A549 (cell line): ENCODE data around the gene NEK8. TPM values are rescaled to one million over a fixed set of nuclear protein-coding genes. Genes with fewer than 3 reads are reported as not detected.

Experiments
- ATAC-seq, 2 experiments: fragments of 200-7000 bp in 1 of 2; fragments of >200 bp in 1 of 2; cut with Nextera tagmentation in 1 of 2; cut with Tn5 transposase in 1 of 2; 3 replicates each; pipeline versions ENCODE4 v1.8.0 to v1.9.1; 2018 to 2020; ENCODE audit warnings: mild to moderate bottlenecking in 1 of 2, moderate library complexity in 1 of 2
- CTCF ChIA-PET: fragments of 300-600 bp; sonication (Branson Sonifier 250); formaldehyde crosslinking; extraction: SDS; loops from one replicate; lab custom pipeline; 2021; ENCODE audit warnings: antibody characterized with exemption, inconsistent platforms; lab: Yijun Ruan, JAX
- POLR2A ChIA-PET: fragments of 350-600 bp; formaldehyde crosslinking; extraction: SDS; loops from one replicate; lab custom pipeline; 2021; ENCODE audit warnings: antibody characterized with exemption, inconsistent platforms; lab: Yijun Ruan, JAX
- DNase-seq, 2 experiments: peaks; one replicate each; pipeline versions ENCODE4 v3.0.0 to v3.0.0-alpha.2; 2011 to 2016; ENCODE audit warnings: low read depth in 1 of 2, low spot score in 1 of 2
- FAIRE-seq: peaks from 2 replicates; lab custom pipeline; 2011; peaks lifted over from hg19 to GRCh38; lab: Jason Lieb, UNC
- H3K27ac ChIP-seq, 2 experiments: fragments of >200 bp; sonication (Bioruptor Twin); formaldehyde crosslinking; 3 replicates each; pipeline ENCODE4 v1.5.1; 2016 to 2017
- H3K4me1 ChIP-seq: fragments of >200 bp; sonication (Bioruptor Twin); formaldehyde crosslinking; 3 replicates; pipeline ENCODE4 v1.6.1; 2016
- H3K4me2 ChIP-seq: fragments of >200 bp; sonication (Bioruptor Twin); formaldehyde crosslinking; 3 replicates; pipeline ENCODE4 v1.6.1; 2016
- H3K4me3 ChIP-seq: fragments of >200 bp; sonication (Bioruptor Twin); formaldehyde crosslinking; 3 replicates; pipeline ENCODE4 v1.5.1; 2016
- H3K9me3 ChIP-seq: fragments of >200 bp; sonication (Bioruptor Twin); formaldehyde crosslinking; 3 replicates; pipeline ENCODE4 v1.6.1; 2016
- BHLHE40 ChIP-seq: IDR thresholded peaks from 2 replicates; pipeline ENCODE4 v1.6.1; 2012; ENCODE audit warnings: low read depth, low read length, inconsistent platforms
- CHD2 ChIP-seq: fragments of 150-350 bp; IDR thresholded peaks from 2 replicates; pipeline ENCODE4 v1.6.1; 2014; ENCODE audit warnings: low read length; ENCODE audit not compliant: partially characterized antibody
- CHD4 ChIP-seq: fragments of 200-600 bp; sonication (generic); IDR thresholded peaks from 2 replicates; pipeline ENCODE4 v1.6.1; 2016; ENCODE audit warnings: antibody characterized with exemption, mild to moderate bottlenecking, borderline replicate concordance
- EHF ChIP-seq: fragments of 250-450 bp; sonication (Bioruptor Pico); IDR thresholded peaks from 2 replicates; pipeline ENCODE4 v1.5.0; 2020; ENCODE audit warnings: mild to moderate bottlenecking
- ELK1 ChIP-seq: fragments of 150-350 bp; IDR thresholded peaks from 2 replicates; pipeline ENCODE4 v1.6.1; 2014; ENCODE audit warnings: low read depth, mild to moderate bottlenecking, low read length
- FOSB ChIP-seq: fragments of 250-450 bp; sonication (Bioruptor Pico); IDR thresholded peaks from 2 replicates; pipeline ENCODE4 v1.5.0; 2020; ENCODE audit warnings: mild to moderate bottlenecking, moderate library complexity
- FOSL2 ChIP-seq, 2 experiments: fragments of 450-650 bp in 1 of 2; fragments of >200 bp in 1 of 2; sonication (Bioruptor Twin) in 1 of 2; formaldehyde crosslinking; IDR thresholded peaks; 2 replicates each; pipeline versions ENCODE4 v1.5.0 to v1.6.1; 2016 to 2020; ENCODE audit warnings: mild to moderate bottlenecking in 1 of 2, moderate library complexity in 1 of 2
- GATA3 ChIP-seq: IDR thresholded peaks from 2 replicates; pipeline ENCODE4 v1.6.1; 2012; ENCODE audit warnings: borderline replicate concordance
- HEYL ChIP-seq: fragments of 250-450 bp; sonication (Bioruptor Pico); IDR thresholded peaks from 2 replicates; pipeline ENCODE4 v1.8.0; 2021; ENCODE audit warnings: mild to moderate bottlenecking, moderate library complexity
- HOXA7 ChIP-seq: fragments of 250-450 bp; sonication (Bioruptor Pico); IDR thresholded peaks from 2 replicates; pipeline ENCODE4 v1.5.0; 2020; ENCODE audit warnings: mild to moderate bottlenecking, moderate library complexity
- HOXB13 ChIP-seq: fragments of 250-450 bp; sonication (Bioruptor Pico); IDR thresholded peaks from 2 replicates; pipeline ENCODE4 v1.5.0; 2020; ENCODE audit warnings: low read depth, mild to moderate bottlenecking, moderate library complexity
- HOXB5 ChIP-seq: fragments of 250-450 bp; sonication (Bioruptor Pico); IDR thresholded peaks from 2 replicates; pipeline ENCODE4 v1.5.0; 2020; ENCODE audit warnings: mild to moderate bottlenecking, moderate library complexity
- JUN ChIP-seq, 2 experiments: fragments of >200 bp; sonication (Bioruptor Twin); formaldehyde crosslinking; IDR thresholded peaks; 2 replicates in 1 of 2; 3 replicates in 1 of 2; pipeline ENCODE4 v1.6.1; 2016 to 2017
- JUNB ChIP-seq: fragments of >200 bp; sonication (Bioruptor Twin); formaldehyde crosslinking; IDR thresholded peaks from 2 replicates; pipeline ENCODE4 v1.6.1; 2016
- MAFK ChIP-seq: fragments of 450-650 bp; IDR thresholded peaks from 2 replicates; pipeline ENCODE4 v1.6.1; 2014; ENCODE audit not compliant: partially characterized antibody
- MAX ChIP-seq: IDR thresholded peaks from 2 replicates; pipeline ENCODE4 v1.6.1; 2012
- NFE2L2 ChIP-seq: fragments of 150-350 bp; conservative IDR thresholded peaks from 2 replicates; pipeline ENCODE4 v1.6.1; 2014; ENCODE audit warnings: low read length
- NR3C1 ChIP-seq: fragments of >200 bp; sonication (Bioruptor Twin); formaldehyde crosslinking; IDR thresholded peaks from 3 replicates; pipeline ENCODE4 v1.6.1; 2017
- POLR2A ChIP-seq: IDR thresholded peaks from 2 replicates; pipeline ENCODE4 v1.6.1; 2012; ENCODE audit warnings: mild to moderate bottlenecking, low read length
- POLR2AphosphoS2 ChIP-seq: conservative IDR thresholded peaks from 2 replicates; pipeline ENCODE4 v1.6.1; 2012; ENCODE audit warnings: low read length, improper control_type of control experiment, inconsistent platforms
- RAD21 ChIP-seq, 2 experiments: fragments of >200 bp in 1 of 2; sonication (Bioruptor Twin) in 1 of 2; formaldehyde crosslinking in 1 of 2; IDR thresholded peaks in 1 of 2; conservative IDR thresholded peaks in 1 of 2; 2 replicates in 1 of 2; 3 replicates in 1 of 2; pipeline ENCODE4 v1.6.1; 2012 to 2018; ENCODE audit warnings: inconsistent platforms in 1 of 2
- RARB ChIP-seq: fragments of 250-450 bp; sonication (Bioruptor Pico); IDR thresholded peaks from 2 replicates; pipeline ENCODE4 v1.8.0; 2021; ENCODE audit warnings: mild to moderate bottlenecking, moderate library complexity
- RCOR1 ChIP-seq: fragments of 150-350 bp; IDR thresholded peaks from 2 replicates; pipeline ENCODE4 v1.6.1; 2014; ENCODE audit warnings: antibody characterized with exemption, low read length, low read depth
- SREBF2 ChIP-seq: fragments of 450-650 bp; IDR thresholded peaks from 2 replicates; pipeline ENCODE4 v1.6.1; 2014; ENCODE audit warnings: mild to moderate bottlenecking, moderate library complexity
- TFCP2L1 ChIP-seq: fragments of 250-450 bp; sonication (Bioruptor Pico); IDR thresholded peaks from 2 replicates; pipeline ENCODE4 v1.5.0; 2021; ENCODE audit warnings: mild to moderate bottlenecking
- TP53 ChIP-seq: fragments of 250-450 bp; sonication (Bioruptor Pico); IDR thresholded peaks from 2 replicates; pipeline ENCODE4 v1.5.0; 2021; ENCODE audit warnings: mild to moderate bottlenecking, moderate library complexity
- ZNF302 ChIP-seq: fragments of 250-450 bp; sonication (Bioruptor Pico); IDR thresholded peaks from 2 replicates; pipeline ENCODE4 v1.9.0; 2021; ENCODE audit warnings: inconsistent platforms, mild to moderate bottlenecking, moderate library complexity
- WGBS: methylation state at CpG from one replicate; pipeline ENCODE4 v1.1.6; 2017; ENCODE audit errors: missing lambda C conversion rate; 5-methylcytosine and 5-hydroxymethylcytosine counted together
- polyA plus RNA-seq, 4 experiments: library from polyadenylated mRNA; depleted of rRNA in 3 of 4; stranded (reverse); fragments of >200 nt; fragmentation: RNase III in 1 of 4; extraction: RNeasy Plus Mini Kit Qiagen cat#74134 plus additional on column Dnase treatment in 1 of 4; gene quantifications; 2 replicates in 3 of 4; 3 replicates in 1 of 4; pipeline ENCODE4 v1.2.3, GENCODE V29; 2011 to 2017
- TF ChIP-seq, protein P1 (sequence below): fragments of 450-650 bp; IDR thresholded peaks from 2 replicates; pipeline ENCODE4 v1.6.1; 2014; ENCODE audit warnings: antibody characterized with exemption
- TF ChIP-seq, protein P2 (sequence below): fragments of 200-600 bp; sonication (generic); IDR thresholded peaks from 2 replicates; pipeline ENCODE4 v1.6.1; 2016; ENCODE audit warnings: antibody characterized with exemption, mild to moderate bottlenecking, moderate library complexity
- TF ChIP-seq, protein P3 (sequence below): IDR thresholded peaks from 2 replicates; pipeline ENCODE4 v1.6.1; 2012

The NEK8 gene
- polyA plus RNA-seq, 2 of the 4 experiments (the other 2 are of a cell fraction) = 5.1 to 5.3 TPM

GRCh38 chr17:28724500-28725165 is 4.0 kb upstream of the NEK8 start:
- FAIRE-seq = no peak
- POLR2A ChIA-PET = interaction anchor here (0.6 to 5.3 kb wide), 8 partner anchors 9 to 568 kb away, joined by 3 to 369 read pairs (median 4); partner anchors contain the start of genes BLTP2, PHF12, PROCA1 and TRAF4

GRCh38 chr17:28725166-28725659 is 3.4 kb upstream of the NEK8 start:
- POLR2A ChIA-PET = interaction anchor here (0.6 to 5.3 kb wide), 9 partner anchors 10 to 567 kb away, joined by 3 to 369 read pairs (median 5); partner anchors contain the start of genes BLTP2, PHF12, PROCA1 and TRAF4
- FAIRE-seq = no peak
- peak; percentile 16 to 18 for ATAC-seq
- CTCF ChIA-PET = interaction anchor here (1.0 to 17.5 kb wide), 11 partner anchors 10 to 390 kb away, joined by 3 to 977 read pairs (median 31); partner anchors contain the start of genes DHRS13, FLOT2, PHF12 and PROCA1
- Histone ChIP-seq H3K27ac (peak overlapping the region; percentile 94 to 98), H3K9me3 (no peaks in the 10 kb centered on the region), H3K4me1 (peaks cover 47% of the 10 kb centered on the region), H3K4me2 (peak overlapping the region; percentile 92), H3K4me3 (peak overlapping the region; percentile 63)
- 4% methylated on average over 18 of the region's 20 CpGs for WGBS
- peak; percentile 74 to 88 for DNase-seq
- TF ChIP-seq HOXB5 (CRISPR knock-in tag) = no peak
- TF ChIP-seq BHLHE40 = no peak
- peak; percentile 27 to 84; a peak in 4 of 5 replicates for TF ChIP-seq JUN (IDR thresholded peaks at IDR 0.05)
- no peak for TF ChIP-seq FOSL2 (IDR thresholded peaks at IDR 0.05)
- TF ChIP-seq FOSL2 (CRISPR knock-in tag; IDR thresholded peaks at IDR 0.05) = peak; percentile 37; the same call in 1 of the 2 replicates
- TF ChIP-seq NR3C1 = no peak
- TF ChIP-seq TP53 (CRISPR knock-in tag) = no peak; the same call in 1 of the 2 replicates
- TF ChIP-seq HEYL (CRISPR knock-in tag) = no peak
- no peak for TF ChIP-seq MAX
- no peak; a peak in 1 of 5 replicates for TF ChIP-seq RAD21 (conservative IDR thresholded peaks at IDR 0.05 in 1 of 2, IDR thresholded peaks at IDR 0.05 in 1 of 2)
- TF ChIP-seq JUNB = no peak
- no peak for TF ChIP-seq ZNF302 (CRISPR knock-in tag)
- no peak; the same call in 1 of the 2 replicates for TF ChIP-seq GATA3
- TF ChIP-seq, protein P1, sequence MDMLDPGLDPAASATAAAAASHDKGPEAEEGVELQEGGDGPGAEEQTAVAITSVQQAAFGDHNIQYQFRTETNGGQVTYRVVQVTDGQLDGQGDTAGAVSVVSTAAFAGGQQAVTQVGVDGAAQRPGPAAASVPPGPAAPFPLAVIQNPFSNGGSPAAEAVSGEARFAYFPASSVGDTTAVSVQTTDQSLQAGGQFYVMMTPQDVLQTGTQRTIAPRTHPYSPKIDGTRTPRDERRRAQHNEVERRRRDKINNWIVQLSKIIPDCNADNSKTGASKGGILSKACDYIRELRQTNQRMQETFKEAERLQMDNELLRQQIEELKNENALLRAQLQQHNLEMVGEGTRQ = no peak
- TF ChIP-seq EHF = no peak
- TF ChIP-seq NFE2L2 = no peak
- TF ChIP-seq RARB (CRISPR knock-in tag) = peak; percentile 89
- no peak for TF ChIP-seq RCOR1
- peak; percentile 56 for TF ChIP-seq POLR2A
- TF ChIP-seq, protein P2, sequence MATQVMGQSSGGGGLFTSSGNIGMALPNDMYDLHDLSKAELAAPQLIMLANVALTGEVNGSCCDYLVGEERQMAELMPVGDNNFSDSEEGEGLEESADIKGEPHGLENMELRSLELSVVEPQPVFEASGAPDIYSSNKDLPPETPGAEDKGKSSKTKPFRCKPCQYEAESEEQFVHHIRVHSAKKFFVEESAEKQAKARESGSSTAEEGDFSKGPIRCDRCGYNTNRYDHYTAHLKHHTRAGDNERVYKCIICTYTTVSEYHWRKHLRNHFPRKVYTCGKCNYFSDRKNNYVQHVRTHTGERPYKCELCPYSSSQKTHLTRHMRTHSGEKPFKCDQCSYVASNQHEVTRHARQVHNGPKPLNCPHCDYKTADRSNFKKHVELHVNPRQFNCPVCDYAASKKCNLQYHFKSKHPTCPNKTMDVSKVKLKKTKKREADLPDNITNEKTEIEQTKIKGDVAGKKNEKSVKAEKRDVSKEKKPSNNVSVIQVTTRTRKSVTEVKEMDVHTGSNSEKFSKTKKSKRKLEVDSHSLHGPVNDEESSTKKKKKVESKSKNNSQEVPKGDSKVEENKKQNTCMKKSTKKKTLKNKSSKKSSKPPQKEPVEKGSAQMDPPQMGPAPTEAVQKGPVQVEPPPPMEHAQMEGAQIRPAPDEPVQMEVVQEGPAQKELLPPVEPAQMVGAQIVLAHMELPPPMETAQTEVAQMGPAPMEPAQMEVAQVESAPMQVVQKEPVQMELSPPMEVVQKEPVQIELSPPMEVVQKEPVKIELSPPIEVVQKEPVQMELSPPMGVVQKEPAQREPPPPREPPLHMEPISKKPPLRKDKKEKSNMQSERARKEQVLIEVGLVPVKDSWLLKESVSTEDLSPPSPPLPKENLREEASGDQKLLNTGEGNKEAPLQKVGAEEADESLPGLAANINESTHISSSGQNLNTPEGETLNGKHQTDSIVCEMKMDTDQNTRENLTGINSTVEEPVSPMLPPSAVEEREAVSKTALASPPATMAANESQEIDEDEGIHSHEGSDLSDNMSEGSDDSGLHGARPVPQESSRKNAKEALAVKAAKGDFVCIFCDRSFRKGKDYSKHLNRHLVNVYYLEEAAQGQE = no peak
- TF ChIP-seq, protein P3, sequence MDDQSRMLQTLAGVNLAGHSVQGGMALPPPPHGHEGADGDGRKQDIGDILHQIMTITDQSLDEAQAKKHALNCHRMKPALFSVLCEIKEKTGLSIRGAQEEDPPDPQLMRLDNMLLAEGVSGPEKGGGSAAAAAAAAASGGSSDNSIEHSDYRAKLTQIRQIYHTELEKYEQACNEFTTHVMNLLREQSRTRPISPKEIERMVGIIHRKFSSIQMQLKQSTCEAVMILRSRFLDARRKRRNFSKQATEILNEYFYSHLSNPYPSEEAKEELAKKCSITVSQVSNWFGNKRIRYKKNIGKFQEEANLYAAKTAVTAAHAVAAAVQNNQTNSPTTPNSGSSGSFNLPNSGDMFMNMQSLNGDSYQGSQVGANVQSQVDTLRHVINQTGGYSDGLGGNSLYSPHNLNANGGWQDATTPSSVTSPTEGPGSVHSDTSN = peak; percentile 65
- TF ChIP-seq MAFK = no peak
- peak; percentile 84; the same call in 1 of the 2 replicates for TF ChIP-seq FOSB (CRISPR knock-in tag)

More at GRCh38 chr17:28724500-28725165, 4.0 kb upstream of the NEK8 start:
- peak overlapping the region; percentile 63 for H3K4me3 ChIP-seq
- DNase-seq (peak in 1 of 2 experiments; percentile 47), ATAC-seq (no peak)
- peak overlapping the region; percentile 92 for H3K4me2 ChIP-seq
- 67% methylated on average over 10 of the region's 10 CpGs for WGBS
- TF ChIP-seq TP53 (CRISPR knock-in tag) = 0 out of 2 replicates have a peak, but pooled peaks have one; percentile 80
- TF ChIP-seq CHD4 = no peak
- peak; percentile 40 for TF ChIP-seq CHD2
- 0 out of 2 replicates have a peak, but pooled peaks have one; percentile 20 for TF ChIP-seq POLR2AphosphoS2
- TF ChIP-seq HOXB13 (CRISPR knock-in tag) = no peak
- TF ChIP-seq GATA3 = 0 out of 2 replicates have a peak, but pooled peaks have one; percentile 1
- no peak for TF ChIP-seq ELK1
- no peak for TF ChIP-seq SREBF2
- TF ChIP-seq HOXA7 (CRISPR knock-in tag) = peak; percentile 33
- no peak for TF ChIP-seq HEYL (CRISPR knock-in tag)
- no peak; the same call in 1 of the 2 replicates for TF ChIP-seq RARB (CRISPR knock-in tag)
- TF ChIP-seq TFCP2L1 (CRISPR knock-in tag) = 0 out of 2 replicates have a peak, but pooled peaks have one; percentile 4
- TF ChIP-seq EHF = 0 out of 2 replicates have a peak, but pooled peaks have one; percentile 10
- peak; percentile 37 for TF ChIP-seq FOSB (CRISPR knock-in tag)
- TF ChIP-seq, all 56 proteins: peak for 8
- H3K4me1 ChIP-seq = peaks cover 47% of the 10 kb centered on the region
- CTCF ChIA-PET = interaction anchor here (1.0 to 17.5 kb wide), 9 partner anchors 9 to 391 kb away, joined by 3 to 977 read pairs (median 67); partner anchors contain the start of genes DHRS13, FLOT2, PHF12 and PROCA1
- no peaks in the 10 kb centered on the region for H3K9me3 ChIP-seq
- H3K27ac ChIP-seq = peak overlapping the region; percentile 94 to 98
